ENCODE data around the gene ADM. TPM values are rescaled to one million over a fixed set of nuclear protein-coding genes. Genes with fewer than 3 reads are reported as not detected.

Gene ADM
- total RNA-seq, 1 experiment from 2014 or later: 40.3 TPM

DNA sequence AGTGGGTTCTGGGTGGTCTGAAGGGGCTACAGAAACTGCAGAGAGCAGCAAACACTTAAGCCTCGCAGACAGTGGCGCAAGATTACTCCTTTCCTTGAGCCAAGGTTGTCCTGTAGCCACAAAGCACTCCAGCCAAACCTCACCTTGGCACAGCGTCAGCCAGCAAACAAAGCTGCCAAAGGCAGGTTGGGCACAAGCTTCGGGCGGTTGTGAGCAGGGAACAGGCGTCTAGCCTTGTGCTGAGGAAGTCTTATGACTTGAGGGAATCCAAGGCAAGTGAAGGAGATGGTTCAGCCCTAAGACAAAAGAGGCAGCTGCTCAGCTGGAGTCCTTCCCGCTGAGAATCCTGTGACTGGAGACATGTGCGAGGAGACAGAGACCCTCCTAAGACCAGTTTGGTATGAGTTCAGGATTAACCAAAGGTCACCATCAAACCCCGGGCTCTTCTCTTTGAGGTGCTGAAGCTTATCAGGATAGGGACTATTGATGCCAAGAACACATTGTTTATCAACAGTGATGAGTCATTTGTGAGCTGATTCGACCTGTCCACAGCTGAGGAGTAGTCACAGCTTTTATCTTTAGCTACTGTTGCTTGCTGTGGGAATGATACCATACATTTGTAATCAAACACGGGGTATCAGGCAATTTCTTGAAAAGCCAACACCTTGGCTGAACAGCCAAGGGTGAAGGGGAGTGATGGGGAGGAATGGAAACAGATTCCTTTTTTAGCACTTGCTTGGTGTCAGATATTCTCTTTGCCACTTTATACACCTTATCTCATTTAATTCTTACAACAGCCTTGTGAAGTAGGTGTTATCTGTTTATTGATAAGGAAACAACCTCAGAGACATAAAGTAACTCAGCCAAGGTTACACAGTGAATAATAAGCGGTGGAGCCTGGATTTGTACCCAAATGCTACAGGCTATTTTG lies 4.6 kb downstream of the ADM start:
- peak; percentile 84 for DNase-seq (ENCODE audit: low spot score)

DNA sequence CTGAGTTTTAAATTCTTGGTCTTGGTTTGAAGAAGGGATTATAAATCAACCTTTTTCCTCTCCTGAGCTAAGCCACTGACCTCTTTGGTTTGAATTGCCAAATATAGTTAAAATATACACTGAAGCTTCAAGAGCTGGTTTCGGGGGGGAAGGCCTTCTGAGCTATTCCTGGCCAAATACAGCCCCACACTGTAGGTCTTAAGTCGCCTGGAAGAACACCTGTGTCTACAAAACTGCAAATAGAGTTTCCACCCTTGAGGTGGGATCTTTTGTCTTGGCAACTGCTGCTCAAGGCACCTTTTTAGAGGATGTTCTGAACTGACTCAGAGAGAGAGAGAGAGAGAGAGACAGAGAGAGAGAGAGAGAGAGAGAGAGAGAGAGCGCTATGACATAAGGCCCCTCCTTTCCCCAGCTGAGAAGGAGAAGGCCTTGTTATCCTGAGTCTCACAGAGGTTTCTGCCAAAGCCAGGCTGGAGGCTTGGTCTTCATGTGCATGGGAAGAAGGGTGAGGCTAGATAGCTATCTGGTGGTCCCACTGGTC lies 5.5 kb downstream of the ADM start:
- no peak for DNase-seq (ENCODE audit: low spot score)

DNA sequence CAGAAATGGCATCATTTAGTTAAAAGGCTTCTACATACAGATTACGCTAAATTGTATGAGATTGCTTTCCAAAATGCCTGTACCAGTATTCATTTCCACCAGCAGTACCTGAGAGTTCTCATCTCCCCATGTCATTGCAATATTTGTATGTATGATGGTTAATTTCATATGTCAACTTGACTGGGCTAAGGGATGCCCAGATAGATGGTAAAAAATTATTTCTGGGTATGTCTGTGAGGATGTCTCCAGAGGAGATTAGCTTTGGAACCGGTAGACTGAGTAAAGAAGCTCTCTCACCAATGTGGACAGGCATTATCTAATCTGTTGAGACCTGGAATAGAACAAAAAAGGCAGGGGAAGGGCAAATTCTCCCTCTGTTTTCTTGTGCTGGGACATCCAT lies 6.9 kb downstream of the ADM start:
- DNase-seq (ENCODE audit: low spot score): no peak

DNA sequence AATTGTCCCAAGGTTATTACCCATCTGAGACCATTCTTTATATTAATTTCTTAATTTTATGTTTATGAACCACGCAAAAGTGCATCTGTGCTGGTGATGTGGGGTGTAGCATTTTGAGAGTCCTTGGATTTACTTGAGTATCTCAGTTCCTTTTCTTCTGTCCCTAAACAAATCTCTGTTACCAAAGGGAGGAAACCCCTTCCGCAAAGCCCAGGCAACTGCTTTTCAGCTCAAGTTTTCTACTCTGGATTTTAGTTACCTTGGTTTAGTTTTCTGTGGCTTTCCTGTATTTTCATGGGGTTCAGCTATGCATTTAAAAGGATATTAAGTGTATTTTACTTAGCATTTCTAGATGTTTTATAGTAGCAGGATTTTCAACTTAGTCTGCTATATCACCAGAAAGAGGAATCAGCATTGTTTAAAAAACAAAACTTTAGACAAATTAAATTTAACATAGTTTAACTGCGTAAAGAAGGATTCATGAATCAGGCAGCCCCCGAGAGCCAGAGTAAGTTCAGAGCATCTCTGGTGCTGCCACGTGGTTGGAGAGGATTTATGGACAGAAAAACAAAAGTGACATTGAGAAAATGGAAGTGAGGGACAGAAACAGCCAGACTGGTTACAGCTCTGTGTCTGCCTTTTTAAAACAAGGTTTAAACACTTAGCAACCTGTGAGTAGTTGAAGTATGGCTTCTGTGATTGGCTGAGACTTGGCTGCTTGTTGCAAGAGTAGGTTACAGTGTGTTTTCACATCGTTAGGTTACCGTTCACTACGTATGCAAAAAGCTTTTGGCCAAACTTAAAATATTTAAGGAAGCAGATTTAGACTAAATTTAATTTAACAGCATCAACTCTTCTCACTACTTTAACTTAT lies 9.6 kb downstream of the ADM start:
- DNase-seq (ENCODE audit: low spot score): peak; percentile 84

DNA sequence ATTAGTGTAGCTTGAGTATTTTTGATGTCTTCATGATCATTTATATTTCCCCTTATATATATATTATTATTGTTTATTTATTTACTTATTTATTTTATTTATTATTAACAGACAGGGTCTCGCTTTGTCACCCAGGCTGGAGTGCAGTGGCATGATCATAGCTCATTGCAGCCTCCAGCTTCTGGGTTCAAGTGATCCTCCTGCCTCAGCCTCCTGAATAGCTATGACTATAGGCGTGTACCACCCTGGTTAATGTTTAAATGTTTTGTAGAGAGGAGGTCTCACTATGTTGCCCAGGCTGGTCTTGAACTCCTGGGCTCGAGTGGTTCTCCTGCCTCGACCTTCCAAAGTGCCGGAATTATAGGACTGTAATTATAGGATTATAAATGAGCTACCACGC lies 10.2 kb downstream of the ADM start:
- DNase-seq (ENCODE audit: low spot score): no peak

DNA sequence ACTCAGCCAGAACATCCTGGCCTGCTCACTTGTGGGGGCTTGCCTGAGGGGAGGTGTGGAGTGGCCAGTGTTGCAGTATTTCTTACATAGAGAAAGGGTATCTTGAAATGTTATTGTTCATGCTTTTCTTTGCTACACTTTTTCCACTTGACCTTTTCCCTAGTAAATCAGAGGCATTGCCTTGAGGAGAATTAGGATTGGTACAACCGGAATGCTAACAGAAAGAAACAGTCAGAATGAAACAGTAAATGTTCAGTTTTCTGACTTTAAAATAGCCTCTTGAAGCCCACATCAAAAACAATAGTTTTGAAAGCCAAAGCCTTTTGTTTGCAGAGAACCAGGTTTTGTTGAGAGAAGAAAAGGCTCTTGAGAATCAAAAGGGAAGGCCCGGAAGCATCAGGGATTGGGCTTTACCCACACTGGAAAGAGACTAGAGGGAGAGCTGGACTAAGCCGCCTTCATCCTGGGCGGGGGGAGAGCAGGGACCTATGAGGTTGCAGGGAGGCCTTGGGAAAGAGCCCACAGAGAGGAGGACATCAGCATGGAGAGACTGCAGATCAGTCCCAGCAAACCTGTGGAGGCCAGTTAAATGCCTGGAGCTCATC lies 12.4 kb downstream of the ADM start:
- no peak for DNase-seq (ENCODE audit: low spot score)

DNA sequence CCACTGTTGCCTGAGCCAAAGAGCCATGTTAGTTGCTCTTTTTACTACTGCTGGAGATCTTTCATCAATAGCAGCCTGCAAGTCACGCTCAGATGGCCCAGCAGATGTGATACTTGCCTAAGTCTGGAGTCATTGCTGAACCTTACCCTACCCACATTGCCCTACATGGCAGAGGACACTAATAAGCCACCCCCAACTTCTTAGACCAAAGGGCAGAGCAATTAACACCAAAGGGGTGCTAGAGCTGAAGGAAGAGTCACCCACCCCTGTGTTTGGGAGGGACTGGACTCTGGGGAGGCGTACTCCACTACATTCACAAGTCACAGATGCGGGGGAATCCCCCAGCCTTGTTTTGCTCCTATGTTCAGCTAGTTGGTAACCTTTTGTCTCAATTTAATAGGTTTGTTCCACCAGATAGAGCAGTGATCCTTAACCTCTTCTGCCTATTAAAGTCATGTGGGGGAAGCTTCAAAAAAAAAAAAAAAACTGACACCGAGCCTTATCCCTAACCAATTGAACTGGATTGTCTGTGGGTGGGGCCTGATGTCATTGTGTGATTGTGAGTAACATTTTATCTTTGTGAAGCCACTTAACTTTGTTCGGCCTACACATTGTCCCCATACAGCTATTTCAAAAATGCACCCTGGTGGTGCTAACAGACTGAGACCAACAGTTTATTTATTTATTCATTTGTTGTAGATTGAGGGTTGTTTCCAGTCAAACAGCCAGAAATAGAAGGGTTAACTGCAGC lies 13.1 kb downstream of the ADM start:
- no peak for DNase-seq (ENCODE audit: low spot score)

DNA sequence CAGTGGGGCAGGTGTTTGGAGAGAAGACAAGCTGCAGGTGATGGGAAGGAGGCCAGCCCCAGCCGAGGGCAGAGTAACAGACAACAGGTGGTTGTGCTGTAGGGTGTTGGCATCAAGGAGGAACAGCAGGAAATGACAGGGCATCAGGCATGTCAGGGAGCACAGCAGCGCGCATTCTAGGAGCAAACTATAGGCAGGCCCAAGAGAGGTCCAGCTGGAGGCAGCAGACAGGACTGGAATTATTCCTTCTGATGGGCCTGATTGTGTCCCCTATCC lies 13.6 kb downstream of the ADM start:
- DNase-seq (ENCODE audit: low spot score): no peak

DNA sequence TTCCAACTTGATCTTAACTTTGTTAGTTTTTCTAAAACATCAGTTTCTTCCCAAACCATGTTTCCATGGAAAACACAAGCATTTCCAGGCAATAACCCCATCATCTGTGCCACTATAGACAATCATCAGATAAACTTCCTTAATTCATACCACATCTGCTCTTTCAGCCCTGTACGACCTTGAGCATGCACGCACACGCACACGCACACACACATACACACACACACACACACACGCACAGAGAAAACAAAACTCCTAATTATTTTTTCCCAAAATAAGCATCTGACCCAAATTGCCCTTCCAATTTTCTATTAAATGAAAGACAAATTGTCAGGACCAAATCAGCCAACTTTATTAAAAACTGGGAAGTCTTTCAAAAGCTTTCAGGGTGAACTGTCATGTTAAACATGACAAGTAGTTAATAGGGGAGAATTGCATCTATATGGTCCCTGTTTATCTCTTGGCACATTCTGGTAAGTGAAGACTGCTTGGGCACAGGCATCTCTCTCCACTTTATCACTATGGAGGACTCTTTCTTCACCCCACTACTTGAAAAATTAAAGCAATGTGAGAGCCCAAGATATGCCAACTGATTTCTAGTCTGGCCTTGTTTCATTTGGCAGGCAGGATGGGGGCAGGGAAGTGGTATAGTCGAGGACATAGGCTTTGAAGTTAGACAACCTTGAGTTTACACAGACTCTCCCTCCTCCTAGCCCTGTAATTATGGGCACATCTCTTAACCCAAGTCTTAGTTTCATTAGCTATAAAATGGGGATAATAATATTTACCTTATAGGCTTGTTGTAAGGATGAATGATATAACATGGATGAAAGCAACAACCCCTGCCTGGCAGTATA lies 15.1 kb downstream of the ADM start:
- DNase-seq (ENCODE audit: low spot score): no peak

DNA sequence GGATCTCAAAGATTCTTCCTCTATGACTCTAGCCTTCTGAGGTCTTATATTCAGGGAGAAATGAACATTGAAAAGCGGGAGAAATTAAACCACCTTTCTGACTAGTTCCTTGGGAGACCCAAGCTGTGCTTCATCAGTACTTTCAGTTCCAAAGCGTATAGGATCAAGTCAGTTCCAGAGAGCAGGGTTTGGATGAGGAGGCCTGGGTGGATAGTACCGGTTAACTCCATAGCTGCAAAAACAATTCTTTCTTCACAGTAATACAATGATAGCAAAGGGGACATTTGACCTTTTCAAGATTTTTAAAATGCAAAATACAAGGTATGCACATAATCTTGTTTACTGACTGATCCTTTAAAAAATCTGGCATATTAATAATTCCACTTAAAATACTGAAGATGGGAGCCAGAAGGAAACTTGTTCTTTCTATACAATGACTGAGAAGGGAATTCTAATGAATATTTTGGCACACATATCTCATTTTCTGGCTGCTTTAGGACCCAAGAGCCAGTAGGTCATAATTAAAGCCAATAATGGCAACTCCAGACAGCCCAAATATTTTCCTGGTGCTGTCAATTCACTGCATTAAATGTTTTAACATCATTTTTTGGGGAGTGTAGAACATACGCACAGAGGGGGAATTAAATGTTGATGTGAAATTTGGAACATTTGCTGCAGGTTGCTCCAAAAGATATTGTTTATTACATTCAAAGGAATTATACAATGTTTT lies 16.0 kb downstream of the ADM start:
- DNase-seq (ENCODE audit: low spot score): no peak

DNA sequence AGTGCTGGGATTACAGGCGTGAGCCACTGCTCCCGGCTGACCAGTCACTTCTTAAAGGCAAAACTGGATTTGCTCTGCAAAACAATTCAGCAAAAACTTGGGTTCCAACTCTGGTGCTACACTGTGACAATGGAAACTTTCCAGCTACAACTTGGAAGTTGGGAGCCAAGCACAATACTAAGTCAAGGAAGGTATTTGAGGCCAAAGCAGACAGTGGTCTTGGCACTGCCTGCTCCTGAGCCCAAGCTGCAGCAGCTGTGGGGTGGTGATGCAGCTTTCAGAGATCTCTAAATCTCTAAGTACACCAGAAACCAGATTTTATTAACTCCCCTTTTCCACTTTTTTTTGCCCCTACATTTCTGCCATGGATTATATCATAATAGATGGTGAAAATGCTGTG lies 17.5 kb downstream of the ADM start:
- DNase-seq (ENCODE audit: low spot score): no peak

DNA sequence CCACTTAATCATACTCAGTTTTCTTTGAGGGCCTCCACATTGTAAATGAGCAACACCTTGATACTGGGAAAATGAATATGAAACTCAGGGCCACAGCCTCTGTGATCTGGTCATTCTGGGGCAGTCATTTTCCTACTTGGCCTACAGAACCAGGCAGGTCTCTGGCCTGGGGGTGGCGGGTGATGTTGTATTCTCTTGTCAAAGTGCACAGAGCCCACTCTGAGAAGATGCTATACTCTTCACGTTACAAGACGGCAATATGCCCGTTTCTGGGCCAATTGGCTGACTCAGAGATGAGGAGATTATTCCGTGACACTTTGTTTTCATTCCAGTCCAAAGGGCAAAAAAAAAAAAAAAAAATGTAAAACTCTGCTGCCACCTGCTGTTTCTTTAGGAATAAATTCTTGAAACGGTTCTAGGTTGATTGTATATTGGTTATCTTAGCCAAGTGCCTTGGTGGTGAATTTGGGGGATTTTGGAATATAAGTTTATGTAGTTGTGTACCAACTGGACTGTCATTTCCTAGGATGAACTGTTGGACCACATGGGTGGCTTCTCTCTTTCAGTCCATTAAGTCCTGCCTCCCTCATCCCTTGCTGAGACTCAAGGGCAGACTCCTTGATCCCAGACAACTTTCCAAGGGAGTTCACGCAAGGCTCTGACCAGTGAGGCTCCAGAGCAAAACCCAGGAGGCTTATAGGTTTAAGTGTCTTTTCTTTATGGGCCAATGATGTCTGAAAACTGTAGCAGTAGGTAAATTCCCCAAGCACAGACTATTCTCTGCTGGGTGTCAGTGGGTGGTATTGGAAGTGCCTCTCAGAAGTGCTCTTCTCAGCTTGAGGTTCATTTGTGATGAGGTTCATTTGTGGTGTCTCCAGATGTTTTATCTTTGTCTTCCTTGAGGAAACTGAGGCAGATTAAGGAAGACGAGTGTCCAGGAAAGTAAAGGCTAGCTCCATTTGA lies 18.2 kb downstream of the ADM start:
- DNase-seq (ENCODE audit: low spot score): peak; percentile 88

DNA sequence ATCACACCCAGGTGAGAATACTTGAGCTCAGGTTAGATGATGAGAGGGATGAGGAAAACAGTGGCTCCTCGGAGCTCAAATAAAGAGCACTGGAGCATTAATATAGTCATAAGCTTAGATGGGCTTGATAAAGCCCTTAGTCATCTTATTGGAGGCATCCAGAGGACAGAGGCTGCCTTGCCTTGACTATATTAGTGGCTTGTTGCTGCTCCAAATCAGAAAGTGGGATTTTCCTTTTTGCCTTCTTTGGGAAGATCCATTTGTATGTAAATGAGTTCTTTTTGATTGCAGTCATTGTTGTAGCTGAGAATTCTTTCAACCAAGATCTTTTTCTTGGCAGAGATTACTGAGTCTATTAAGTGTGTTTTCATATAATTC lies 18.9 kb downstream of the ADM start:
- peak; percentile 33 for DNase-seq (ENCODE audit: low spot score)

DNA sequence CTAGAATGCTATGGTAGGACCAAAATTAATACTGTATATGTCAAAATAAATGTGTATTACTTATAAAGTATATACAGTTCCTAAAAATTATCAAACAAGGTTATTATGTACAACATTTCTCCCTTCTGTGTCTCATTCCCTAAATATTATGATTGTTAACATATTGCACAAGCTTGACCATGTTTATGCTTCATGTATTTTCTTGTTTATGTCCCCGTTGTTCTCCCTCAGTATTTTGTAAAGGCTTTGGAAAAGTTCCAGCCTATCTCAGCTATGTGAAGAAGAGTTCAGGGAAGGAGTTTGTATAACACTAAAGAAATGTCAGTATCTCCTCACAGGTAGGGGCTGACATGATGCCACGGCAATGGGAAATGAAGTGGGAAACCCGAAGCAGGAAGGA lies 19.6 kb downstream of the ADM start:
- no peak for DNase-seq (ENCODE audit: low spot score)

DNA sequence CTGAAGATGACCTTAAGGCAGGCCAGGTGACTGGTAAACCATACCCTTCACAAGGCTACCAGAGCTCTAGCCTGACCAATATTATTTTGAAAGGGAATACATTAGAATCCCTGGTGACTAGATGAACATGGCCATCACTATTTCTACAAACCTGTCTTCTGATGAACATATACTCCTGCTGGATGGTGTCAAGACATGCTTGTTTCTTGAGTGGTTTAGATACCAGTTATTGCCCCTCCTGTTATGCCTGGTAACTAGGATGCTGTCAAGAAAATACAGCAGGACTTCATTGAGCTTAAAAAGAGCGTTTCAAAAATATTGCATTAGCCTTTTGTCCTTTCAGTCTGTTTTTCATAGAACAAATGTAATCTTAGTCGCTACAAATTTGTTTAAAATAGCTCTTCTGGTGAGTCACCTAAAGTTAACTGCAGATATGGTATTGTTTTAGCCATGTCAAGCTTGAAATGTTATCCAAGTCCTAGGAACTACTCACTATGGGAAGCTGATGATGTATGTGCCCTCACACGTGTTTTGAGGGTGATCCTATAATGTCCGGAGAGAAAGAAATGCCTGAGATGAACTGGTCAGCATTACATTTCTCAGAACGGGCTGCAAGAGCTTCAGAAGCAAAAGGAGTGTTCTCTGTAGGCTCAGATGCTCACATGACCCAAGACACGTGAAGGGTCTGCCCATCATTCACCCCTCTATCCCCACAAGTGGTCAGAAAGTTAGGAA lies 20.6 kb downstream of the ADM start:
- DNase-seq (ENCODE audit: low spot score): peak; percentile 41

DNA sequence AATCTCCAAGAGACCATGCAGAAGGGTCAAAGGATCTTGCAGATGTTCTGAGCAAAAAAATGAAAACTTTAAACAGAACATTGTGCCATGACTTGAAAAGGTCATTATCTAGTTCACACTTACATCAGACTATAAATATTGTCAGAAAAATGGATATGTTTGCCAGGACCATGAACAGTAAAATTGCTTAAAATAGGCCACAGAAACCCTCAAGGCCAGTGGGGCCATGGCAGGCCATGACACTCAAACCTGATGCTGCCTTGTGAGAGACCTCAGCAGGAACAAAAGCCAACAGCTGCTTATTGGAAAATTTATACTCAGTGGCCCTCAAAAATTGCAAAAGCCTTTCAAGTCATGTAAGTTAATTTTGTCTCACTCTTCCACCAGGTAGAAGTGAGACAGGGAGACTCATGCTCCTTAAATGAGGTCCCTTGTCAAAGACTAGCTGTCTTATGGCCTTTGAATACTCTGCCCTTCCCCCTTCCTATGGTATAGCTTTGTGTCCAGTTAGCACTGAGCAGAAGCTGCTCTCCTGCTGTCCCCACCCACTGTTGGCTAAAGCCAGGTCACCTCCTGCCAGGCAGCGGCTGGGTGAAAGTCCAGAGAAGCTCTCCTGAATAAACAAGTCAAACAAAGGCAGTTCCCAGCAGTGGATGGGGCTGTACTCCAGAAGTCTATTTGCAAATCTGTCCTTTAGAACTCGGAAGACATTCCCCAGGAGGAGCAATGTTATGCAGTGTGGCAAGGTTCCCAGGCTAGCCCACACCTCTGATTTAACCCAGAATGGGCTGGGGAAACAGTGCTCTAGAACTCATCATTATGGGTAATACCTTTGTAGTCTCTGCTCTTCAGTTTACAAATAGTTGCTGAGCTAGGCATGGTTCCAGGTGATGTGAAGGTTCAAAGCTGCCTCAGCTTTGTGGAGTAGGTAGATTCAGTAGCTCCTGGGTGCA lies 21.4 kb downstream of the ADM start:
- no peak for DNase-seq (ENCODE audit: low spot score)

DNA sequence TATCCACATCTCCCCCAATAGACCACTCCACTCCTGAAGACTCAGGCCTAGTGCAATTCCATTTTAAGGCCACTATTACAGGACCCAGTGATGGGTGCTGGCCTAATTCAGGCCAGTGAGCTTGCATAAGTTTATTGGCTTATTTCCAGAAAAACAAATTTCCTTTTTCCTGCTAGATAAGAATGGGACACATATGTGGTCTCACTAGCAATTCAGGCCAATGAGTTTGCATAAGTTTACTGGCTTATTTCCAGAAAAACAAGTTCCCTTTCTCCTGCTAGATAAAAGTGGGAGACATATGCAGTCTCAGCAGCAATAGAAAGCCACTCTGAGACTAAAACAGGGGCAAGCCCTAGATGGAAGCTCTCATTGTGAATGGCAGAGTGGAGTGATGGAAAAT lies 22.4 kb downstream of the ADM start:
- DNase-seq (ENCODE audit: low spot score): no peak
